Fibroblast of lung (primary cell): ENCODE data around the gene DPP10. TPM values are rescaled to one million over a fixed set of nuclear protein-coding genes. Genes with fewer than 3 reads are reported as not detected.

ENCODE experiments used
- DNase-seq, 2 donors: peaks; one replicate each; pipeline versions ENCODE4 v3.0.0 to v3.0.0-alpha.2; 2010; ENCODE audit warnings: low read depth in 2 of 2
- H2AFZ ChIP-seq: 2 replicates; pipeline ENCODE4 v1.5.1; 2012; ENCODE audit warnings: low read length, control low read depth, inconsistent platforms
- H3K27ac ChIP-seq: 2 replicates; pipeline ENCODE4 v1.5.1; 2011; ENCODE audit warnings: low read length, control low read depth; ENCODE audit not compliant: insufficient read depth
- H3K27me3 ChIP-seq: 2 replicates; pipeline ENCODE4 v1.5.1; 2011; ENCODE audit warnings: mild to moderate bottlenecking, low read length; ENCODE audit not compliant: control insufficient read depth, insufficient read depth
- H3K36me3 ChIP-seq: 2 replicates; pipeline ENCODE4 v1.5.1; 2011; ENCODE audit warnings: low read length; ENCODE audit not compliant: control insufficient read depth, insufficient read depth
- H3K4me1 ChIP-seq: 2 replicates; pipeline ENCODE4 v1.5.1; 2011; ENCODE audit warnings: low read length; ENCODE audit not compliant: control insufficient read depth, insufficient read depth; ENCODE audit errors: extremely low read depth
- H3K4me2 ChIP-seq: 2 replicates; pipeline ENCODE4 v1.5.1; 2011; ENCODE audit warnings: low read length, control low read depth; ENCODE audit not compliant: insufficient read depth; ENCODE audit errors: extremely low read depth
- H3K4me3 ChIP-seq, 4 experiments: fragments of 200-600 bp in 1 of 4; sonication (generic) in 1 of 4; replicated peaks in 1 of 4; 2 replicates each; pipeline ENCODE4 v1.5.1; 2011 to 2016; ENCODE audit warnings: low read length in 4 of 4, low read depth in 3 of 4, mild to moderate bottlenecking in 3 of 4, control low read depth in 2 of 4, inconsistent platforms in 1 of 4, mixed read lengths in 1 of 4; ENCODE audit not compliant: insufficient read depth in 1 of 4; ENCODE audit errors: control extremely low read depth in 1 of 4
- H3K79me2 ChIP-seq: 2 replicates; pipeline ENCODE4 v1.5.1; 2012; ENCODE audit warnings: mild to moderate bottlenecking, low read length, inconsistent platforms; ENCODE audit not compliant: control insufficient read depth, insufficient read depth
- H3K9ac ChIP-seq: 2 replicates; pipeline ENCODE4 v1.5.1; 2011; ENCODE audit warnings: mild to moderate bottlenecking, low read length, control low read depth; ENCODE audit not compliant: insufficient read depth
- H3K9me3 ChIP-seq: 2 replicates; pipeline ENCODE4 v1.5.1; 2012; ENCODE audit warnings: low read depth, low read length; ENCODE audit not compliant: control insufficient read depth, insufficient read depth
- H4K20me1 ChIP-seq: 2 replicates; pipeline ENCODE4 v1.5.1; 2011; ENCODE audit warnings: low read length; ENCODE audit not compliant: control insufficient read depth, insufficient read depth; ENCODE audit errors: extremely low read depth
- EZH2 ChIP-seq: IDR thresholded peaks from 2 replicates; pipeline ENCODE4 v1.5.1; 2012; ENCODE audit warnings: low read length, control low read depth, mild to moderate bottlenecking; ENCODE audit errors: missing control alignments
- polyA plus RNA-seq, 2 donors: library from polyadenylated mRNA; depleted of rRNA in 1 of 2; stranded (reverse) in 1 of 2; unstranded in 1 of 2; fragments of >200 nt; gene quantifications; 2 replicates each; pipeline ENCODE4 v1.2.1, GENCODE V29; 2011 to 2012; ENCODE audit warnings: missing spikeins in 1 of 2
- total RNA-seq: library from RNA; depleted of rRNA; stranded (reverse); fragments of >200 nt; gene quantifications from 2 replicates; pipeline ENCODE4 v1.2.1, GENCODE V29; 2014
- TF ChIP-seq, protein P1 (sequence below), 2 donors: IDR thresholded peaks in 1 of 2; conservative IDR thresholded peaks in 1 of 2; 1 replicate in 1 of 2; 2 replicates in 1 of 2; pipeline ENCODE4 v1.5.1; 2011 to 2012; ENCODE audit warnings: low read length in 2 of 2, control low read depth in 1 of 2, inconsistent platforms in 1 of 2, low read depth in 1 of 2, mild to moderate bottlenecking in 1 of 2

The DPP10 gene
- total and polyA plus RNA-seq, 2 donors (not counting 1 experiment from before 2014, with no cell fraction given): not detected

DNA sequence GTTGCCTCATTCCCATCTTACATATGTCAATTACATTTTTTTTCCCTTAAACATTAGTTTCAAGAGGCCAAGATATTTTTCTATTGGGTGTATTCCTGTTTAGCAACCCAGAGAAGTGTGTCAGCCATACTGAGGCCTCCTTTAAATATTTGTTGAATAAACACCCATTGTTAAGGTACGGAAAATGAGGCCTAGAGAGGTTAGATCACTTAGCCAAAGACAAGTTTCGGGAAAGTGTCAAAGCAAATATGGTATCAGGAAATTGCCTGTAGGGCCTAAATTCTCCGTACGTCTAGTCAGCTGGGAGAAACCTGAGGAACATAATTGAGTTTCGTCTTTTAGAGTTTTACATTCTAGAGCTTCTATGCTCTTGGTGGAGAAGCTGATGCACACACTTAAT, 1138.3 kb downstream of the DPP10 start:
- Histone ChIP-seq H3K79me2 (no peaks in the 10 kb centered on the region), H3K27me3 (no peaks in the 10 kb centered on the region), H3K27ac (no peak overlapping the region), H3K36me3 (no peaks in the 10 kb centered on the region), H3K4me2 (no peak overlapping the region), H3K4me3 (no peak overlapping the region), H3K9me3 (no peaks in the 10 kb centered on the region), H3K9ac (no peak overlapping the region), H2AFZ (no peak overlapping the region), H3K4me1 (no peaks in the 10 kb centered on the region), H4K20me1 (no peaks in the 10 kb centered on the region)
- no peak for TF ChIP-seq EZH2
- TF ChIP-seq, protein P1, sequence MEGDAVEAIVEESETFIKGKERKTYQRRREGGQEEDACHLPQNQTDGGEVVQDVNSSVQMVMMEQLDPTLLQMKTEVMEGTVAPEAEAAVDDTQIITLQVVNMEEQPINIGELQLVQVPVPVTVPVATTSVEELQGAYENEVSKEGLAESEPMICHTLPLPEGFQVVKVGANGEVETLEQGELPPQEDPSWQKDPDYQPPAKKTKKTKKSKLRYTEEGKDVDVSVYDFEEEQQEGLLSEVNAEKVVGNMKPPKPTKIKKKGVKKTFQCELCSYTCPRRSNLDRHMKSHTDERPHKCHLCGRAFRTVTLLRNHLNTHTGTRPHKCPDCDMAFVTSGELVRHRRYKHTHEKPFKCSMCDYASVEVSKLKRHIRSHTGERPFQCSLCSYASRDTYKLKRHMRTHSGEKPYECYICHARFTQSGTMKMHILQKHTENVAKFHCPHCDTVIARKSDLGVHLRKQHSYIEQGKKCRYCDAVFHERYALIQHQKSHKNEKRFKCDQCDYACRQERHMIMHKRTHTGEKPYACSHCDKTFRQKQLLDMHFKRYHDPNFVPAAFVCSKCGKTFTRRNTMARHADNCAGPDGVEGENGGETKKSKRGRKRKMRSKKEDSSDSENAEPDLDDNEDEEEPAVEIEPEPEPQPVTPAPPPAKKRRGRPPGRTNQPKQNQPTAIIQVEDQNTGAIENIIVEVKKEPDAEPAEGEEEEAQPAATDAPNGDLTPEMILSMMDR (conservative IDR thresholded peaks at IDR 0.05 in 1 of 2, IDR thresholded peaks at IDR 0.05 in 1 of 2; ENCODE audit: low read depth in 1 of 2, low read length in 2 of 2): no peak
- no peak for DNase-seq

DNA sequence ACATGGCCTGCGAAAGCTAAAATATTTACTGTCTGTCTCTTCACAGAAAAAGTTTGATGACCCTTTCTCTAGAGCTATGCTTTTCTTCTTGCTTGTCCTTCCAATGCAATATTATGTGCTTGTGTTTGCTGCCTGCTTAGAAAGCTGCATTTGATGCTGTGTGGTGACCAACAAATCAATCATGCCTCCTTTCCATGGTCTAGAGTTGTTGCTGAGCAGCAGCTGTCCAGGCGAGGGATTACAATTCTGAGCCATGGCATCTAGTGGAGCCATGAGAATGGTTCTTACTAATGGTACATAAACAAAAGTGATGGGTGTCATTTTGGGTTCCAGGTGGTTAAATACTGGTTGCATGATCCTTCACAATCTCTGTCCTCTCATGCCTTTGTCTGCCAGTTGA, 1142.1 kb downstream of the DPP10 start:
- Histone ChIP-seq H3K79me2 (no peaks in the 10 kb centered on the region), H3K4me2 (no peak overlapping the region), H3K27me3 (no peaks in the 10 kb centered on the region), H3K4me1 (no peaks in the 10 kb centered on the region), H3K27ac (no peak overlapping the region), H4K20me1 (no peaks in the 10 kb centered on the region), H3K36me3 (no peaks in the 10 kb centered on the region), H2AFZ (no peak overlapping the region), H3K9me3 (no peaks in the 10 kb centered on the region), H3K9ac (no peak overlapping the region), H3K4me3 (no peak overlapping the region)
- no peak for DNase-seq
- TF ChIP-seq EZH2: no peak
- TF ChIP-seq, protein P1 (conservative IDR thresholded peaks at IDR 0.05 in 1 of 2, IDR thresholded peaks at IDR 0.05 in 1 of 2; ENCODE audit: low read depth in 1 of 2, low read length in 2 of 2): no peak

DNA sequence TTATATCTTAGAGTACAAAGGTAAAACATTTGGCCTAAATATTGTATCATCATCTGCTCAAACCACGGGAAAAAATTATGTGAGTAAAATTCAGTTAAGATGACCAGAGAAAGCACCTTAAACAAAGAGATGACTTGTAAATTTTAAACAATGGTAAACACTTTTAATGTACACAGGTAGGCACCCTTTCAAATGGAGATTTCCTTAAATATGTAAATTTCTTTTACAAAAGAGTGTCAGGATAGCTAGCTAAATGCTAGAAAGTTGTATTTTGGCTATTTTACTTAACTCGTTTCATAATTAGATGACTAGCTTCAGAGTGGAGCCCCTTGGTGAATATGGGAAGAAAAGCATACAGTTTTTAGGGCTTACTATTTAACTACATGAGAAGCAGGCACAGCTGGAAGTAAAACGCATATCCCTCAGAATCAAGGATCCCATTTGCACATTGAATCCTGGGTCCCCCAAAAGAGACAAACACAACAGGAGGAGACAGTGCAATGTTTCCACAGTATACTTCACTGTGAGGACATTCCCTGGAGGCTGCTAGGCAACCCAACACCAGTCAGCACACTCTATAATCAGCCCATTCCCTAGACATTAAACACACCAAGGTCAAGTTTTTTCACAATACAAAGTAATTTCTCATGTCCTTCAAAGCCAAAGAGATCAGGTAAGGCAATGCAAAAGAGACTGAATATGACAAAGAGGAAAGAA, 1154.4 kb downstream of the DPP10 start:
- TF ChIP-seq, protein P1 (conservative IDR thresholded peaks at IDR 0.05 in 1 of 2, IDR thresholded peaks at IDR 0.05 in 1 of 2; ENCODE audit: low read depth in 1 of 2, low read length in 2 of 2): no peak
- TF ChIP-seq EZH2: no peak
- Histone ChIP-seq H3K4me3 (no peak overlapping the region), H3K4me2 (no peak overlapping the region), H3K9me3 (no peaks in the 10 kb centered on the region), H3K79me2 (no peaks in the 10 kb centered on the region), H3K9ac (no peak overlapping the region), H2AFZ (no peak overlapping the region), H3K27me3 (no peaks in the 10 kb centered on the region), H3K36me3 (no peaks in the 10 kb centered on the region), H3K27ac (no peak overlapping the region), H3K4me1 (no peaks in the 10 kb centered on the region), H4K20me1 (no peaks in the 10 kb centered on the region)
- DNase-seq: no peak
